Cardiac septum (tissue), 1 donor: ENCODE results near the gene HAUS5. TPM values are rescaled to one million over a fixed set of nuclear protein-coding genes. Genes with fewer than 3 reads are reported as not detected.
"Not testable (repeated sequence)": the region's sequence is repeated elsewhere in the genome, so short reads cannot be mapped to it uniquely, and the experiment has no call there.

Experiments
- DNase-seq: peaks from one replicate; pipeline ENCODE4 v3.0.0-alpha.2; 2020; ENCODE audit warnings: low spot score
- intact Hi-C: fragments of 100-400 bp; cut with DNase I; formaldehyde crosslinking; loops from one replicate; pipeline ENCODE4 v1.14.0; 2022
- long read RNA-seq: library from polyadenylated mRNA; unstranded; transcript quantifications from one replicate; pipeline ENCODE4 v2.0.0, GENCODE V29; 2021
- total RNA-seq: library from RNA; stranded (reverse); fragmentation: NEBNext Ultra II Directional; extraction: Animal tissue kit (Norgen Biotek cat#: 25700); gene quantifications from one replicate; pipeline ENCODE4 v1.2.1, GENCODE V29; 2021
- donor health status: DM: no; HTN: no; CAD: no.

The HAUS5 gene, protein sequence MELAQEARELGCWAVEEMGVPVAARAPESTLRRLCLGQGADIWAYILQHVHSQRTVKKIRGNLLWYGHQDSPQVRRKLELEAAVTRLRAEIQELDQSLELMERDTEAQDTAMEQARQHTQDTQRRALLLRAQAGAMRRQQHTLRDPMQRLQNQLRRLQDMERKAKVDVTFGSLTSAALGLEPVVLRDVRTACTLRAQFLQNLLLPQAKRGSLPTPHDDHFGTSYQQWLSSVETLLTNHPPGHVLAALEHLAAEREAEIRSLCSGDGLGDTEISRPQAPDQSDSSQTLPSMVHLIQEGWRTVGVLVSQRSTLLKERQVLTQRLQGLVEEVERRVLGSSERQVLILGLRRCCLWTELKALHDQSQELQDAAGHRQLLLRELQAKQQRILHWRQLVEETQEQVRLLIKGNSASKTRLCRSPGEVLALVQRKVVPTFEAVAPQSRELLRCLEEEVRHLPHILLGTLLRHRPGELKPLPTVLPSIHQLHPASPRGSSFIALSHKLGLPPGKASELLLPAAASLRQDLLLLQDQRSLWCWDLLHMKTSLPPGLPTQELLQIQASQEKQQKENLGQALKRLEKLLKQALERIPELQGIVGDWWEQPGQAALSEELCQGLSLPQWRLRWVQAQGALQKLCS
- total RNA-seq: 5.9 TPM
- long read RNA-seq, full-length matches to known transcripts: 11 of 16 reads
- long read RNA-seq, partial matches to known transcripts: 2 of 16 reads
- long read RNA-seq, other reads (novel, unspliced or antisense): 3 of 16 reads

DNA sequence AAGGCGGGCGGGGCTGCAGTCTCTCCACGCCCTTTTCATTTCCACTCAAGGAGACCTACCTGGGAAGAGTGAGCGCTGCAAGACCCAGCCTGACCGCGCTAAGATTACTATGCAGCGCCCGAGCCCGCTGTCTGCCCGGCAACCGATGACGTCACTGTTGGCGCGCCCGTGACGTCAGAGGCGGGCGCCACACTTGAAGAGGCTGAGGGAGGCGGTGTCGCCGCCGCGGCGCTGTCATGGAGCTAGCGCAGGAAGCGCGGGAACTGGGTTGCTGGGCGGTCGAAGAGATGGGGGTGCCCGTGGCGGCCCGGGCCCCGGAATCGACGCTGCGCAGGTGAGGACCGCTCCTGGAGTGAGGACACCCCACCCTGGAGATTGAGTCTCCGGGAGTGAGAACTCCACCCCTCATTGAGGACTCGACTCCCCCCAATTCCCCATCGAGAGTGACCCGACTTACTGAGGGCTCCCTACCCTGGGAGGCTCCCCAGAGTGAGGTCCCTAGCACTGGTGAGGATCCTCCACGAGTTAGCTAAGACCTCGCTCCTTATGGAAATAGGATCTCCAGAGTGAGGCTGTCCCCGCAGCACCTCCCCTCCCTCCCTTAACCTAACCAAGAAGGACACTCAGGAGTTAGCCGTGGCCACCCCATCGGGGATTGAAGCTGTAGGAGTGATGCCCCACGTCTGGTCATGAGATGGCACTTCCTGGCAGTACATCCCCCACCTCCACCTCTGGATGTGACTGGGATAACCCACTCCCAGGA, at the start of gene HAUS5:
TSS of gene HAUS5 (plus strand) at position 177 of the 763 bp plus-strand sequence. CDS start at position 237, 60 bp downstream.
- intact Hi-C loops: loop anchor here (2.0 to 5.0 kb wide), 2 partner anchors 16 to 65 kb away; partner anchors contain the start of genes RBM42 and TMEM147
- peak; percentile 97 for DNase-seq

DNA sequence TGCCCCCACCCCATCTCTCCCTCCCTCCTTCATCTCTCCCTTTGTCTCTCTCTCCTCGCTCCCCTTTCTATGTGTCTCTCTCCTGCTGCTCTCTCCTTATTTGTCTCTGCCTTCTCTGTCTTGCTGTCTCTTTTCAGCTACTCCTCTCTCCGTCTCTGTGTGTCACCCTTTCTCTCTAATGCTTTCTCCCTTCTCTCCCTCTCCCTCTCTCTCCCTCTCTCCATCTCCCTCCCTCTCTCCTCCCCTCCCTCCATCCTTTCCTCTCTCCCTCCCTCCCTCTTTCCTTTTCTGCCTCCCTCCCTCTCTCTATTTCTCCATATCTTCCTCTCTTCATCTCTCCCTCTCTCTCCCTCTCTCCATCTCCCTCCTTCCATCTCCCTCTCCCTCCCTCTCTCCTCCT, 49.8 kb upstream of the HAUS5 start:
- intact Hi-C loops: no loop called here
- DNase-seq: no peak

DNA sequence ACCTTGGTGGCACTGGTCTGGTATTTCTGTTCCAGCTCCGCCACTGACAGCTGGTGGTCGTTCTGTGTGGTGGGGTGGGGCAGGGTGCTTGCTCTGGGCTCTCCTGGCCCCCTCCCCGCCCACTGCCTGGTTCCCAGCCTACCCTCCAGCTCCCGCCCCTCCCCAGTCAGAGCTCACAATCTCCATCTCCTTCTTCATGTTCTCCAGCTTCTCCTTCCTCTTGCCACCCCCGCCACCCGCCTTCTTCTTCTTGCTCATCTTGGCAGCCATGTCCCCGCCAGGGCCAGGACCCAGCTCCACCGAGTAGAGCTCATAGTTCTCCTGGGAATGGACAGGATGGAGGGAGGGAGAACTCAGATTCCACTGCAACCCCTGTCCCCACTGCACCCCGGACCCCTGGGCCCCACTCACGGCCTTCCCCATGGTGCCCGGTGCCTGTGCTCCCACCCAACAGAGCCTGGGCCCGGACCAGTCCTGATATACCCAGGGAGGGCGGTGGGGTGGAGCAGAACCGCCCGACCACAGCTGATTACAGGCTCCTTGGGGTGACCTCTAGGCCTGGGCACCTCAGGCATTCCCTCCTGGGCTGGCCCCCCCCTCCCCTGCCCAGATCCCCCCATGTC, 49.2 kb upstream of the HAUS5 start, which contains the start of gene ATP4A:
TSS of gene ATP4A (minus strand) at position 452 of the 623 bp plus-strand sequence. CDS start at position 423, 29 bp downstream.
- DNase-seq: no peak
- intact Hi-C loops: no loop called here

DNA sequence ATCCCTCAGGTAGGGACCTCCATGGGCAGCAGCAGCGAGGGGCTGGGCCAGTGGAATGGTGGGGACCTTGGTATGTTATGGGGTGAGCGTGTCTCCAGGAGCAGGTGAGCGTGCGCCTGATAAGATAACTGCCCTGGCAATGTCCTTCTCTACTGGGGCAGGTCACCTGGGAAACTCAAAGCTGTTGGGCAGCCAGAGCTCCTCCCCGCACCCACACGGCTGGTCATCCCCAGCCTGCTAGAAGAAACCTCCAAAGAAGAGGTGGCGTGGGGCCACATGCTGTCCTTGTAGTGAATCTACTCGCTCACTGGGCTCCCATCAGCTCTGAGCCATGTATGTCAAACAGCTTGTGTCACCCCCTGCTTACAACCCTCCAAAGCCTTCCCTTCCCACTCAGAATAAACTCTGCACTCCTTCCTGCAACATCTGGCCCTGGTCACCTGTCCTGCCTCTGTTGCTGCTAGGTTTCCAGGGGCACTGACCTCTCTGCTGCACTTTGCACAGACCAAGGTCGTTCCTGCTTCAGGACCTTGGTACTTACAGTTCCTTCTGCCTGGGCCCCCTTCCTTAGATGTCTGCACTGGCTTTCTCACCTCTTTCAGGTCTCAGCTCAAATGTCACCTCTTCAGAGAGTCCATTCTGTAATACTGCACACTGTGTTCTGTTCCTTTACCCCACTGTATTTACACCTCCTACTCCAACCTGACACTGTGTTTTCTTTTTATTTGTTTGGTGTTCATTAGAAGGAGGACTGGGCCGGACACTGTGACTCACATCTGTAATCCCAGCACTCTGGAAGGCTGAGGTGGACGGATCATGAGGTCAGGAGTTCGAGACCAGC, 47.3 kb upstream of the HAUS5 start:
- intact Hi-C loops: no loop called here
- no peak for DNase-seq

DNA sequence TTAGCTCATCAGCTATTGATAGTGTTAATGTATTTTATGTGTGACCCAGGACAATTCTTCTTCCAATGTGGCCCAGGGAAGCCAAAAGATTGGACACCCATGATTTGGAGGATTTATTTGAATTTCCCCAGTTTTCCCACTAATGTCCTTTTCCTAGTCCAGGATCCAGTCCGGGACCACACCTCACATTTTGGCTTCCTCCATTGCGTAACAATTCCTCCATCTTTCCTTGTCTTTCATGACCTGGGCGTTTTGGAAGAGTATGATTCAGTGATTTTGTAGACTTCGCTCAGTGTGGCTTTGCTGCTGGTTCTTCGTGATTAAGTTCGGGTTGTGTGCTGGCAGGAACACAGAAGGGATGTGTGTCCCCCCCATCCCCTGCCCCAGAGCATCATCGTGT, 45.8 kb upstream of the HAUS5 start:
- DNase-seq: no peak
- intact Hi-C loops: no loop called here

DNA sequence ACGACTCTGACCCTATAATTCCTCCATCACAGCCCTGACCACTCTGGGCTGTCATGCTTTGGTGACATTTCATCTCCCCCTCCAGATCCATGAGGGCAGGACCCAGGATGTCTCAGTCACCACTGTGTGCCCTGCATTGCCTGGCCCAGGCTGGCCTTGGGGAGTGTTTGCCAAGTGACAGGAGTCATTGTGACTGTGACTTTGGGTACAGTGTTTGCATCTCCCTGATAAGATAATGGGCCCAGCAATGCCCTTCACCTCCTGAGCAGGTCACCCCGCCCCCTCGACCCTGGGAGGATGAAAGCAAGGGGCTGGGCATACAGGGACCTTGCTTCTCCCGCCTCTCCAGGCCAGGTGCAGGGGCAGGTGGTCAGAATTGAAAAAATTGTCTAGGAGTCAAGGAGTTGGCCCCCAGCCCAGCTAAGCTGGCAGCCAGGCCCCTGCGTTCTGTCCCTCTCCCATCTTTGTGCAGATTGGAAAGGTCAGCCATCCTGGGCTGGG, 43.2 kb upstream of the HAUS5 start:
- intact Hi-C loops: no loop called here
- DNase-seq: peak; percentile 47

DNA sequence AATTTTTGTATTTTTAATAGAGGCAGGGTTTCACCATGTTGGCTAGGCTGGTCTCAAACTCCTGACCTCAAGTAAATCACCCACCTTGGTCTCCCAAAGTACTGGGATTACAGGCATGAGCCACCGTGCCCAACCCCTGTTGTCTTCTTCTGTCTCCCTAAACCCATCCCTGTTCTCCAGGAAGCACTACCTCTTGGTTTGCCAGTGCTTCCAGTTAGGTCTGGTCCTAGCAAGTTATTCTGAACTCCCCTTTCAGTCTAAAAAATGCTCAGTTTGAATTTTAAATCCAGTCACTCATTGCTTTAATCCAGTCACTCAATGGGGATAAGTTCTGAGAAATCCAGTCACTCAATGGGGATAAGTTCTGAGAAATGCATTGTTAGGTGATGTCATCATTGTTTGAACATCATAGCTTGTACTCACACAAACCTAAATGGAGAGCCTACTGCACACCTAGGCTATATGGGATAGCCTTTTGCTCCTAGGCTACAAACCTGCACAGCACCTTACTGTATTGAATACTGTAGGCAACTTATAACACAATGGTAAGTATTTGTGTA, 41.0 kb upstream of the HAUS5 start:
- DNase-seq: no peak
- intact Hi-C loops: no loop called here

DNA sequence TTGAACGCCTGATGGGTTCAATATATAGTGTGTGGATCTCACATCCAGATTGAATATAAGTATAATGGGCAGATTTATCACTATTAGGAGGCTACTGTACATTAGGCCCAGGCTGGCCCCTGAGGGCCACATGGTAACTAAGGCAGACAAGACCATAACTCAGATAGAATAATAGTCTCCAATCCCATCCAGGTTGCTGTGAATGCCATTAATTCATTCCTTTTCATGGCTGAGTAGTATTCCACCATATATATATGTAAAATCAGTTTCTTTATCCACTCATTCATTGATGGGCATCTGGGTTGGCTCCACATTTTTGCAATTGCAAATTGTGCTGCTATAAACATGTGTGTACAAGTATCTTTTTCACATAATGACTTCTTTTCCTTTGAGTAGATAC, 34.6 kb upstream of the HAUS5 start:
- intact Hi-C loops: no loop called here
- DNase-seq: no peak

DNA sequence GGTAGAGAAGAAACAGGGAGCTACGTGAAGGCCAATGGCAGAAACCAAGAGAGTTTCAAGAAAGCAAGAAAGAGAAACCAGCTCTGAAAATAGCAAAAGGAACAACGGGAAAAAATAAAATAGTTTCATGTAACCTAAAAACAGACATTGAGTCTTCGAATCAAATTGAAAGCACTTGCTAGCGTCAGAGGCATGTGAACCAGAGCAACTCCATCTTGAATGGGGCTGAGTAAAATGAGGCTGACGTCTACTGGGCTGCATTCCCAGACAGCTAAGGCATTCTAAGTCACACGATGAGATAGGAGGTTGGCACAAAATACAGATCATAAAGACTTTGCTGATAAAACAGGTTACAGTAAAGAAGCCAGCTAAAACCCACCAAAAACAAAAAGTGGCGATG, 33.8 kb upstream of the HAUS5 start:
- intact Hi-C loops: no loop called here
- DNase-seq: no peak

DNA sequence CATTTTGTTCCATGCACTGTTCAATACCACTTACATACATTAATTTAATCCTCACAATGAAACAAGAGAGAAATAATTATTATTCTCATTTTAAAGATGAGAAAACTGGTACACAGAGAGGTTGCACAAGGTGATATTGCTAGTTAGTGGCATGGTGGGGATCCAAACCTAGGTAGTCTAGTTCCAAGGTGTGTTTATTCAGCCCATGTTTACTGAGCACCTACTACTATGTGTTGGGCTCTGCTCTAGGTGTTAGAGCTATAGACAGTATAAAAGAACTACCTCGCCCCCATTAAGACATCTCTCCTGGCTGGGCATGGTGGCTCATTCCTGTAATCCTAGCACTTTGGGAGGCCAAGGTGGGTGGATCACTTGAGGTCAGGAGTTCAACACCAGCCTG, 29.8 kb upstream of the HAUS5 start:
- intact Hi-C loops: no loop called here
- no peak for DNase-seq

DNA sequence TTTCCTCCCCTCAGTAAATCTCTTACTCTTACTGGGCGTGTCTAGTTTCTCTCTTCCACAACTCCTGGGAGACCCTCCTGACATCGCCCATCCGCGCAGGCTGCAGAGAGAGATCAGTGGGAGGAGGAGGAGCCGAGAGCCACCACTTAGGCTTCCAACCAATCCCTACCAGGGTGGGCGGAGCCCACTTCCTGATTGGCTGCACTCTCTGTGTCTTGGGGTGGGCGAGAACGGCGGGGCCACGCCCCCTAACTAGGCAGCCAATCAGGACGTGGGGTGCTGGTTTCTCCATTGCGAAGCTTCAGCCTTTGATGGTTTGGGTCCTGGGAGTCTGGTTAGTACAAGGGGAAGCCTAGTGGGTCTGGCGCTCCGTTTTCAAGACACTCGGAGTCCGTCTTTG, 26.7 kb upstream of the HAUS5 start, which contains the start of gene PMIS2:
TSS of gene PMIS2 (plus strand) at position 326 of the 400 bp plus-strand sequence. CDS start 87 bp downstream, outside the sequence.
- intact Hi-C loops: no loop called here
- no peak for DNase-seq

DNA sequence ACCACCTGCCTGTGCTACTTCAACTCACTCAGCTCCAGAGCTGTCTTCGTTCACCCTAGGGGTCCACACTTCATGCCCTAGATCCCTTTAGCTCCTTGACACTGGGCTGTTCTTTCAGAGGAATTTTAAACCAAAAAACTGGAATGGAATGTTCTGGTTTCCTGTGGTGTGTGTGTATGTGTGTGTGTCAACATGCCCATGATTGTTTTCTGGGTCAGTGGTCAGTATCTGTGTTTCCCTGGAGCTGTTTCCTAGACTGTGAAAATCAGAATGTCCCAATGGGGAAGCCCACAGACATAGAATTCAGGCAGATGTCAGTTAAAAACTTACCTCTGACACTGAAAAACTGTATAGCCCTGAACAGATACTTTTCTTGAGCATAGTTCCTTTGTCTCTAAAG, 25.2 kb upstream of the HAUS5 start:
- no peak for DNase-seq
- intact Hi-C loops: no loop called here

DNA sequence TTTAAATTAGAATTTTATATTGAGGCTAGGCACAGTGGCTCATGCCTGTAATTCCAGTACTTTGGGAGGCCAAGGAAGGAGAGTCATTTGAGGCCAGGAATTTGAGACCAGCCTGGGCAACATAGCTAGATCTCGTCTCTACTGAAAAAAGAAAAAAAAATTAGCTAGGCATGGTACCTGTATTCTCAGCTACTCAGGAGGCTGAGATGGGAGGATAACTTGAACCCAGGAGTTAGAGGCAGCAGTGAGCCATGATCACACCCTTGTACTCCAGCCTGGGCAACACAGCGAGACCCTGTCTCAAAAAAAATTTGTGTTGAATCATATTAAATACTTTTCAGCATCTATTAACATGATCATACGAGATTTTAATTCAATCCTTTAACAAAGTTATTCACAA, 21.7 kb upstream of the HAUS5 start:
- intact Hi-C loops: no loop called here
- no peak for DNase-seq

DNA sequence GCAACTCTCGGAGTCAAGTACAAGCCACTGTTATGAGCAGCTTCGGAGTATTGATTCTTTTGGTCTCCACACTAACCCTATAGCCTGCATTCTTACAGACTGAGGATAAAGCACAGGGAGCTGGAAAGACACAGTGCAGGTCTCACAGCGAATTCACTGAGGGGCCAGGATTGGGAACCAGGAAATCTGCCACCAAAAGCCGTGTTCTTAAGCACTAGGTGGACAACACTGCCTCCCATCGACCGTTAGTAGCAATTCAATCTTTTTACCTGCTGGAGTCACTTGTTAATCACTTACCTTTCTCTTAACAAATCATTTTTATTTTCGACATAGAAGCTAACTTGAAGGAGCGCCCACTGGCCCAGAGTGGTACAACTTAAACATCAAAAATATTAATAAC, 20.3 kb upstream of the HAUS5 start:
- intact Hi-C loops: no loop called here
- no peak for DNase-seq

DNA sequence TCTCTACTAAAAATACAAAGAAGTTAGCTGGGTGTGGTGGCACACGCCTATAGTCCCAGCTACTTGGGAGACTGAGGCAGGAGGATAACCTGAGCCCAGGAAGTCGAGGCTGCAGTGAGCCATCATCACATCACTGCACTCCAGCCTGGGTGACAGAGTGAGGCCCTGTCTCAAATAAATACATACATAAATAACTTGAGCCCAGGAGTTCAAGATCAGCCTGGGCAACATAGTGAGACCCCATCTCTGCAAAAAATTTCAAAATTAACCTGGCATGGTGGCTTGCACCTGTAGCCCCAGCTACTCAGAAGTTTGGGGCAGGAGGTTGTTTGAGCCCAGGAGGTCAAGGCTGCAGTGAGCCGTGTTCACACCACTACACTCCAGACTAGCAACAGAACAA, 17.5 kb upstream of the HAUS5 start:
- DNase-seq: peak; percentile 24
- intact Hi-C loops: not testable (repeated sequence)

DNA sequence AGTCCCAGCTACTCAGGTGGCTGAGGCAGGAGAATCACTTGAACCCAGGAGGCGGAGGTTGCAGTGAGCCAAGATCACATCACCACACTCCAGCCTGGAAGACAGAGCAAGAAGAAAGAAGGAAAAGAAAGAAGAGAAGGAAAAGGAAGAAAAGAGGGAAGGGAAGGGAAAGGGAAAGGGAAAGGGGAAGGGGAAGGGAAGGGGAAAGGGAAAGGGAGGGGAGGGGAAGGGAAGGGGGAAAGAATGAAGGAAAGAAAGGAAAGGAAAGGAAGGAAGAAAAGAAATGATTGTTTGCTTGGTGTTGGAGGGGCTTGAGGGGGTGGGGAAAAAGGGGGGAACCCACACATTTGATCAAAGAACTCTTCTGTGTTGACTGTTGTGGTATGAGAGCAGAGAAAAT, 16.6 kb upstream of the HAUS5 start:
- no peak for DNase-seq
- intact Hi-C loops: no loop called here

DNA sequence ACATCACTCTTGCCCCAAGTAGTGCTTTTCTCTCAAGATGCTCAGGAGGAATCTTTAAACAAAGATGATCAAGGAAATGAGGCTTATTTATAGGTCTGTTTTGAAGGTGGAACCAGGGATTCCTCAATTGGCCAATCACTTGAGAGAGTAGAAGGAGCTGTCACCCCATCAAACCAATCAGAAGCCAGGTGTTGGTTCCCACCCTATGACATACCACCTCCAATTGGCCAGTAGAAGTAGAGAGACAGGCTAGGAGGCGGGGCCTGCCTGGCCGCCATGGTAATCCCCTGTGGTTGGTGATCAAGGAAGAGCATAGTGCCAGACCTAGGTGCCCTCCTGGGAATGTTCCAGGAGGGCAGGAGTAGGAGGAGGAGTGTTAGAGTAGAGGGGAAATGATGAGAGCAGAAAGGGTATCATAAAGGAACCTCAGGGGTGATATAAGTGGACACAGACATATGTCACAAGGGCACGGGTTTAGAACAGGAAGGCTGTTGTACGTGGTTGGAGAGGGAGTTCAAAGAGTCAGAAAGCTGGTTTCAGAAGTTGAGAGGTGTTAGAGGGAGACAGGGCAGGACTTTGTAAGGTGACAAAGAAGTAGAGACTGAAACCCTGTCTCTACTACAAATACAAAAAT, 16.1 kb upstream of the HAUS5 start:
- DNase-seq: no peak
- intact Hi-C loops: no loop called here

DNA sequence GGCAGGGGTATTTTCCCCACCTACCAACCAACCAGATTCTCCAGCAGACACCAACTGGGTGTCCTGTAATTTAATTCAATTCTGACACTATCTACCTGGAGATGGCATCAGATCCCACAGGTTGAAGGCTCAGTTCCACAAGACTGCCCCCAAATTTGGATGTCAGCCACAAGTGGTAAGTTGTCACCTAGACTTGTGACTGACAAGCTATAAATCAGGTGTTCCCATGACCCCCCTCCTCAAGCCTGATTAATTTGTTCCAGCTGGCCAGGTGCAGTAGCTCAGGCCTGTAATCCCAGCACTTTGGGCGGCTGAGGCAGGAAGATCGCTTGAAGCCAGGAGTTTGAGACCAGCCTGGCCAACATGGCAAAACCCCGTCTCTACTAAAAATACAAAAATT, 10.6 kb upstream of the HAUS5 start:
- intact Hi-C loops: no loop called here
- no peak for DNase-seq
